Bronchial epithelial cell (primary cell): Measurements from ENCODE around the gene EDEM3. TPM values are rescaled to one million over a fixed set of nuclear protein-coding genes. Genes with fewer than 3 reads are reported as not detected.

Experiments used
- DNase-seq: peaks from one replicate; pipeline ENCODE4 v3.0.0-alpha.2; 2010; ENCODE audit warnings: low read depth
- FAIRE-seq: peaks from 2 replicates; lab custom pipeline; 2011; peaks lifted over from hg19 to GRCh38; lab: Jason Lieb, UNC
- H3K27me3 ChIP-seq: 2 replicates; pipeline ENCODE4 v1.5.1; 2011; ENCODE audit warnings: low read length; ENCODE audit not compliant: control insufficient read depth, insufficient read depth
- H3K36me3 ChIP-seq: 2 replicates; pipeline ENCODE4 v1.5.1; 2011; ENCODE audit warnings: low read length; ENCODE audit not compliant: control insufficient read depth, insufficient read depth
- H3K4me3 ChIP-seq: 2 replicates; pipeline ENCODE4 v1.5.1; 2011; ENCODE audit warnings: mild to moderate bottlenecking, low read depth, low read length, control low read depth
- CTCF ChIP-seq: IDR thresholded peaks from 2 replicates; pipeline ENCODE4 v1.5.1; 2011; ENCODE audit warnings: mild to moderate bottlenecking, moderate library complexity, low read length, control low read depth, inconsistent platforms; ENCODE audit not compliant: insufficient read depth, severe bottlenecking
- total RNA-seq: library from RNA; depleted of rRNA; stranded (reverse); fragments of >200 nt; gene quantifications from 2 replicates; pipeline ENCODE4 v1.2.1, GENCODE V29; 2014

EDEM3 gene
- total RNA-seq, 1 donor from 2014 or later, result 32.1 TPM

DNA sequence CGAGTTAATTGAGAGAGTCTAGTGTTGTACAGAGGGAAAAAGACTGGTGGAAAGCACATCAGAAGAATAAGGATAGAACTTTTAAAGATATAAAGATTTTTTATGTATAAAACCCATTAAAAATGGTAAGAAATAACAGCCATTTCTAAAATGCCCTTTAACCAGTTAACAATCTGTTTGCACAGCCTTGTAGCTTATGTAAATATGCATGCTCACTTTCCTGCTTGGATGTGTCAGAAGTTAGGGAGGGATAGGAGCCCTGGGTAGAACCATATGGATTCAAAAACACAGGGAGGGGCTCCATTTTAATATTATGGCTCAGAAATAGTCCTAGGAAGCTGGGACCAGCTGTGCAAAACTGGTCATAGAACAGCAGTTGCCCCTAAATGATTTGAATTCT lies 4.5 kb upstream of the EDEM3 start:
- FAIRE-seq, result no peak
- no peaks in the 10 kb centered on the region for H3K27me3 ChIP-seq
- no peak for DNase-seq
- no peak overlapping the region for H3K4me3 ChIP-seq
- TF ChIP-seq CTCF, result no peak
- H3K36me3 ChIP-seq, result no peaks in the 10 kb centered on the region

GRCh38 chr1:184757891-184758290 lies 3.2 kb upstream of the EDEM3 start:
- H3K4me3 ChIP-seq, result no peak overlapping the region
- DNase-seq (no peak), FAIRE-seq (no peak)
- TF ChIP-seq CTCF, result no peak
- H3K36me3 ChIP-seq, result no peaks in the 10 kb centered on the region
- no peaks in the 10 kb centered on the region for H3K27me3 ChIP-seq

DNA sequence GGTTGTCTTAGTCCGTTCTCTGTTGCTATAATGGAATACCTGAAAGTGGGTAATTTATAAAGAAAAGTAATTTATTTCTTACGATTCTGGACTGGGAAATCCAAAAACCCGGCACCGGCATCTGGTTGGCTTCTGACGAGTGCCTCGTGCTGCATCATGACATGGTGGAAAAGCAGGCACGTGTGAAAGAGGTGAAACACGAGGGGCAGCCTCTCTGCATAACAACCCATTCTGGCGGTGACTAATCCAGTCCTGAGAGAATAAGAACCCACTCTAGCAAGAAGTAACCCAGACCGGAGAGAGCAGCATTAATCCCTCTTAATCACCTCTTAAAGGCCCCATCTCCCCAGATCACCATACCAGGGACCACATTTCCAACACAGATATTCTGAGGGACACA lies 2.7 kb upstream of the EDEM3 start:
- TF ChIP-seq CTCF, result no peak
- Histone ChIP-seq H3K27me3 (no peaks in the 10 kb centered on the region), H3K36me3 (no peaks in the 10 kb centered on the region), H3K4me3 (no peak overlapping the region)
- DNase-seq (no peak), FAIRE-seq (no peak)

- no peaks in the 10 kb centered on the region for H3K27me3 ChIP-seq
- FAIRE-seq (no peak), DNase-seq (peak; percentile 62)
- H3K4me3 ChIP-seq, result peak overlapping the region; percentile 79
- no peaks in the 10 kb centered on the region for H3K36me3 ChIP-seq
- TF ChIP-seq CTCF, result no peak
These were observed 788 bp upstream of the EDEM3 start for GRCh38 chr1:184755226-184756065.

- FAIRE-seq (no peak), DNase-seq (peak; percentile 12)
- Histone ChIP-seq H3K4me3 (peak overlapping the region; percentile 79), H3K27me3 (no peaks in the 10 kb centered on the region), H3K36me3 (no peaks in the 10 kb centered on the region)
- TF ChIP-seq CTCF, result no peak
These were observed 816 bp downstream of the EDEM3 start for GRCh38 chr1:184753608-184754475.
